HEK293 (cell line): Measurements from ENCODE around the gene SNTB2.
"Not testable (repeated sequence)": the region's sequence is repeated elsewhere in the genome, so short reads cannot be mapped to it uniquely, and the experiment has no call there.

Experiments used
- CTCF ChIA-PET: fragments of 350-600 bp; formaldehyde crosslinking; extraction: SDS; loops from one replicate; lab custom pipeline; 2021; ENCODE audit warnings: antibody characterized with exemption; lab: Yijun Ruan, JAX
- POLR2A ChIA-PET: fragments of 300-600 bp; formaldehyde crosslinking; extraction: SDS; loops from one replicate; lab custom pipeline; 2020; ENCODE audit warnings: antibody characterized with exemption, inconsistent platforms; lab: Yijun Ruan, JAX
- H3K27ac ChIP-seq: fragments of 200-500 bp; sonication (Bioruptor generic); 2 replicates; pipeline ENCODE4 v1.5.1; 2014; ENCODE audit warnings: low read depth, low read length, control low read depth, inconsistent platforms; ENCODE audit errors: extremely low read depth
- H3K36me3 ChIP-seq, 2 experiments: fragments of 200-500 bp in 1 of 2; sonication (Bioruptor generic) in 1 of 2; 1 replicate in 1 of 2; 2 replicates in 1 of 2; pipeline ENCODE4 v1.5.1; 2014 to 2017; ENCODE audit warnings: inconsistent platforms in 2 of 2, low read length in 2 of 2; ENCODE audit not compliant: control insufficient read depth in 2 of 2, insufficient read depth in 1 of 2
- H3K4me1 ChIP-seq: fragments of 200-500 bp; sonication (Bioruptor generic); 2 replicates; pipeline ENCODE4 v1.5.1; 2014; ENCODE audit warnings: mild to moderate bottlenecking, low read length, inconsistent platforms; ENCODE audit not compliant: control insufficient read depth, insufficient read depth
- H3K4me3 ChIP-seq: 2 replicates; pipeline ENCODE4 v1.5.1; 2011; ENCODE audit warnings: low read depth, mild to moderate bottlenecking, control low read depth, low read length, moderate library complexity
- H3K9me3 ChIP-seq: fragments of 200-500 bp; sonication (Bioruptor generic); 2 replicates; pipeline ENCODE4 v1.5.1; 2014; ENCODE audit warnings: low read depth, low read length, inconsistent platforms; ENCODE audit not compliant: control insufficient read depth, insufficient read depth
- EGR2 ChIP-seq: fragments of 450-650 bp; formaldehyde crosslinking; IDR thresholded peaks from 2 replicates; pipeline ENCODE4 v1.5.1; 2016; ENCODE audit warnings: low read depth, missing biosample characterization, missing genetic modification characterization
- FEZF1 ChIP-seq: fragments of 450-650 bp; formaldehyde crosslinking; IDR thresholded peaks from 2 replicates; pipeline ENCODE4 v1.5.1; 2016; ENCODE audit warnings: missing biosample characterization, missing genetic modification characterization
- GLIS2 ChIP-seq: fragments of 450-650 bp; formaldehyde crosslinking; IDR thresholded peaks from 2 replicates; pipeline ENCODE4 v1.5.1; 2016; ENCODE audit warnings: missing biosample characterization, missing genetic modification characterization
- HOXD13 ChIP-seq: sonication (generic); formaldehyde crosslinking; IDR thresholded peaks from 2 replicates; pipeline ENCODE4 v1.8.0; 2022; ENCODE audit warnings: missing genetic modification reagents, borderline replicate concordance
- PATZ1 ChIP-seq: fragments of 450-650 bp; formaldehyde crosslinking; IDR thresholded peaks from 2 replicates; pipeline ENCODE4 v1.5.1; 2016; ENCODE audit warnings: missing biosample characterization, missing genetic modification characterization
- SCRT2 ChIP-seq: fragments of 450-650 bp; formaldehyde crosslinking; IDR thresholded peaks from 2 replicates; pipeline ENCODE4 v1.5.1; 2016; ENCODE audit warnings: missing biosample characterization, missing genetic modification characterization
- TCF7L2 ChIP-seq: IDR thresholded peaks from 2 replicates; pipeline ENCODE4 v1.6.1; 2011; ENCODE audit warnings: low read depth, mild to moderate bottlenecking, inconsistent platforms, low read length, moderate library complexity, borderline replicate concordance
- YY2 ChIP-seq: fragments of 450-650 bp; formaldehyde crosslinking; IDR thresholded peaks from 2 replicates; pipeline ENCODE4 v1.5.1; 2016; ENCODE audit warnings: missing biosample characterization, missing genetic modification characterization
- ZNF133 ChIP-seq: fragments of 450-650 bp; formaldehyde crosslinking; IDR thresholded peaks from 2 replicates; pipeline ENCODE4 v1.5.1; 2016; ENCODE audit warnings: missing biosample characterization, missing genetic modification characterization
- ZNF239 ChIP-seq: fragments of 450-650 bp; formaldehyde crosslinking; IDR thresholded peaks from 2 replicates; pipeline ENCODE4 v1.5.1; 2016; ENCODE audit warnings: missing biosample characterization, missing genetic modification characterization
- ZNF335 ChIP-seq: fragments of 450-650 bp; formaldehyde crosslinking; conservative IDR thresholded peaks from 2 replicates; pipeline ENCODE4 v1.5.1; 2016; ENCODE audit warnings: missing biosample characterization, missing genetic modification characterization
- ZNF558 ChIP-seq: fragments of 450-650 bp; formaldehyde crosslinking; IDR thresholded peaks from 2 replicates; pipeline ENCODE4 v1.5.1; 2016; ENCODE audit warnings: missing biosample characterization, missing genetic modification characterization
- ZNF792 ChIP-seq: fragments of 450-650 bp; formaldehyde crosslinking; IDR thresholded peaks from 2 replicates; pipeline ENCODE4 v1.5.1; 2016; ENCODE audit warnings: missing biosample characterization, missing genetic modification characterization
- ZSCAN30 ChIP-seq: fragments of 450-650 bp; IDR thresholded peaks from 2 replicates; pipeline ENCODE4 v1.5.1; 2018; ENCODE audit warnings: missing biosample characterization, mild to moderate bottlenecking, missing genetic modification characterization, moderate library complexity
- ZSCAN4 ChIP-seq: fragments of 450-650 bp; formaldehyde crosslinking; IDR thresholded peaks from 2 replicates; pipeline ENCODE4 v1.5.1; 2017; ENCODE audit warnings: missing biosample characterization, missing genetic modification characterization
- TF ChIP-seq, protein P1 (sequence below): IDR thresholded peaks from 2 replicates; pipeline ENCODE4 v1.6.1; 2011; ENCODE audit warnings: mild to moderate bottlenecking, low read depth, low read length, borderline replicate concordance

Gene SNTB2

DNA sequence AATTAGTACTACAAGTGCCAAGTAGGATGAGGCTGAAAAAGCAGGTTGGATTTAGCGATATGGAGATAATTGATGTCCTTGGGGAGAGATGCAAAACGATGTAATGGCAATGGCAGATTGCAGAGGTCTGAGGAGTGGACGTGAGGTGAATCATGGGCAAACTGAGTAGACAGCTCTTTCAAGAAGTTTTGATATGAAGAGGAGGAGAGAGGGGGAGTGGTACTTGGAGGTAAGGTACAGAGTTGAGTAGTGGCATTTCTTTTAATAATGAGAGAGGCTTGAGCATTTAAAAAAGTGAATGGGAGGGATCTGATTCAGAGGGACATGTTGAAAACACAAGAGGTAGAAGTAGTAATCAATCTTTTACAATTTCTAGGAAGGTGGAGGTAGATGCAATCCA lies 106.4 kb downstream of the SNTB2 start:
- Histone ChIP-seq H3K4me3 (no peak overlapping the region), H3K4me1 (no peaks in the 10 kb centered on the region), H3K27ac (no peak overlapping the region), H3K36me3 (peaks cover 0 to 8% of the 10 kb centered on the region in 2 experiments; a peak in 2 of 3 replicates), H3K9me3 (no peaks in the 10 kb centered on the region)
- TF ChIP-seq GLIS2 (tag by site-specific recombination) (no peak), ZNF239 (tag by site-specific recombination) (no peak), YY2 (peak; percentile 48), ZSCAN30 (tag by site-specific recombination) (no peak), FEZF1 (0 out of 2 replicates have a peak, but pooled peaks have one; percentile 11), ZNF335 (tag by site-specific recombination) (peak; percentile 44; the same call in 1 of the 2 replicates)
- TF ChIP-seq, protein P1, sequence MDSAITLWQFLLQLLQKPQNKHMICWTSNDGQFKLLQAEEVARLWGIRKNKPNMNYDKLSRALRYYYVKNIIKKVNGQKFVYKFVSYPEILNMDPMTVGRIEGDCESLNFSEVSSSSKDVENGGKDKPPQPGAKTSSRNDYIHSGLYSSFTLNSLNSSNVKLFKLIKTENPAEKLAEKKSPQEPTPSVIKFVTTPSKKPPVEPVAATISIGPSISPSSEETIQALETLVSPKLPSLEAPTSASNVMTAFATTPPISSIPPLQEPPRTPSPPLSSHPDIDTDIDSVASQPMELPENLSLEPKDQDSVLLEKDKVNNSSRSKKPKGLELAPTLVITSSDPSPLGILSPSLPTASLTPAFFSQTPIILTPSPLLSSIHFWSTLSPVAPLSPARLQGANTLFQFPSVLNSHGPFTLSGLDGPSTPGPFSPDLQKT, result no peak
- CTCF ChIA-PET, result interaction anchor here (1.6 kb wide), 1 partner anchor 143 kb away, joined by 7 read pairs; no protein-coding TSS in a partner anchor
- POLR2A ChIA-PET, result no interaction called here

DNA sequence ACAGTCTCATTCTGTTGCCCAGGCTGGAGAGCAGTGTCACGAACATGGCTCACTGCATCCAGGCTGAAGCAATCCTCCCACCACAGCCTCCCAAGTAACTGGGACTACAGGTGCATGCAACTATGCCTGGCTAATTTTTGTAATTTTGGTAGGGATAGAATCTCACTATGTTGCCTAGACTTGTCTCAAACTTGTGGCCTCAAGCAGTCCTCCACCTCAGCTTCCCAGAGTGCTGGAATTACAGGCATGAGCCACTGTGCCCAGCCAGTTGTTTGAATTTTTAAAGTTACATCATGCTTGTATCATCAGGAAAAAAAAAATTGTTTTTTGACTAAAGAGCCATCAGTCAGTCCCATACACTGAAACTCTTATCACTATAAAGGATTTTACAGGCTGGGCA lies 107.1 kb downstream of the SNTB2 start:
- no peak overlapping the region for H3K27ac ChIP-seq
- ChIA-PET CTCF (interaction anchor here (1.6 kb wide), 1 partner anchor 144 kb away, joined by 7 read pairs; no protein-coding TSS in a partner anchor), POLR2A (no interaction called here)
- TF ChIP-seq HOXD13 (CRISPR knock-in tag) (no peak), SCRT2 (tag by site-specific recombination) (0 out of 2 replicates have a peak, but pooled peaks have one; percentile 21)
- no peaks in the 10 kb centered on the region for H3K4me1 ChIP-seq
- H3K36me3 ChIP-seq, result peaks cover 0 to 8% of the 10 kb centered on the region in 2 experiments; a peak in 2 of 3 replicates
- H3K9me3 ChIP-seq, result no peaks in the 10 kb centered on the region
- no peak overlapping the region for H3K4me3 ChIP-seq

GRCh38 chr16:69296771-69297170 lies 109.8 kb downstream of the SNTB2 start:
- H3K4me3 ChIP-seq, POLR2A ChIA-PET, H3K27ac ChIP-seq, H3K4me1 ChIP-seq, H3K9me3 ChIP-seq: not testable (repeated sequence)
- peaks cover 6 to 26% of the 10 kb centered on the region in 2 experiments; a peak in 2 of 3 replicates for H3K36me3 ChIP-seq
- CTCF ChIA-PET, result interaction anchor here (0.6 to 1.5 kb wide), 8 partner anchors 9 to 634 kb away, joined by 3 to 6 read pairs (median 4); no protein-coding TSS in a partner anchor

DNA sequence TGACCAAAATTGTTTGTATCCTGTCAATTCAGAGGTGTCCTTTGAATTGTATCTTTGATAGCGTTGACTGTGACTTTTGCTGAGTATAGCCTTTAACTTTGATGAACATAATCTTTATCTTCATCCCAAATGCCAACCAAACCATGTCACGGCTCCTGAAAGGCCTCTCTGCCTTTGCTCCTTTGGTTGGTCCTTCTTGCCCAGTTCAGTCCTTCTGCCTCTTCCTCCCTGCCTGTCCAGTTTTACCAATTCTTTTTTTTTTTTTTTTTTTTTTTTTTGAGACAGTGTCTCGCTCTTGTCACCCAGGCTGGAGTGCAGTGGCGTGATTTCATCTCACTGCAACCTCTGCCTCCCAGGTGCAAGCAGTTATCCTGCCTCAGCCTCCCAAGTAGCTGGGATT lies 111.3 kb downstream of the SNTB2 start:
- Histone ChIP-seq H3K9me3 (no peaks in the 10 kb centered on the region), H3K27ac (no peak overlapping the region), H3K4me1 (no peaks in the 10 kb centered on the region), H3K4me3 (no peak overlapping the region), H3K36me3 (peaks cover 6 to 36% of the 10 kb centered on the region in 2 experiments; a peak in 2 of 3 replicates)
- CTCF ChIA-PET, result no interaction called here
- POLR2A ChIA-PET, result no interaction called here
- TF ChIP-seq ZNF133, result peak; percentile 93
- no peak for TF ChIP-seq PATZ1

- TF ChIP-seq ZNF792 (tag by site-specific recombination), result no peak
- no peak for TF ChIP-seq ZSCAN4
- no peak for TF ChIP-seq EGR2 (tag by site-specific recombination)
- TF ChIP-seq SCRT2 (tag by site-specific recombination), result peak; percentile 69; the same call in 1 of the 2 replicates
- no peak for TF ChIP-seq TCF7L2
- no peak for TF ChIP-seq ZNF558 (tag by site-specific recombination)
- Histone ChIP-seq H3K36me3 (peaks cover 6 to 43% of the 10 kb centered on the region in 2 experiments; a peak in 2 of 3 replicates), H3K4me3 (no peak overlapping the region), H3K4me1 (no peaks in the 10 kb centered on the region), H3K27ac (no peak overlapping the region), H3K9me3 (no peaks in the 10 kb centered on the region)
- ChIA-PET CTCF (no interaction called here), POLR2A (no interaction called here)
Measured at GRCh38 chr16:69301187-69301586, 114.2 kb downstream of the SNTB2 start.
